Gastrocnemius medialis (tissue), 4 donors: Measurements from ENCODE around the gene RPN2. TPM values are rescaled to one million over a fixed set of nuclear protein-coding genes. Genes with fewer than 3 reads are reported as not detected.
"Not testable (repeated sequence)": the region's sequence is repeated elsewhere in the genome, so short reads cannot be mapped to it uniquely, and the experiment has no call there.

ENCODE experiments used
- ATAC-seq, 2 donors: fragments of 150-250 bp; one replicate each; pipeline ENCODE4 v1.9.1; 2016
- DNase-seq, 2 donors: peaks; one replicate each; pipeline ENCODE4 v3.0.0-alpha.2; 2019
- H3K27ac ChIP-seq, 4 donors: fragments of 200-600 bp; sonication (generic); 1 replicate in 1 of 4; 2 replicates in 3 of 4; pipeline ENCODE4 v1.5.1; 2016 to 2018; ENCODE audit warnings: mild to moderate bottlenecking in 2 of 4, moderate library complexity in 1 of 4
- H3K27me3 ChIP-seq, 3 donors: fragments of 200-600 bp; sonication (generic) in 2 of 3; 1 replicate in 1 of 3; 2 replicates in 2 of 3; pipeline versions ENCODE4 v1.5.1 to v1.6.0; 2016 to 2019; ENCODE audit warnings: mild to moderate bottlenecking in 1 of 3, moderate library complexity in 1 of 3
- H3K36me3 ChIP-seq, 2 donors: fragments of 200-600 bp; sonication (generic) in 1 of 2; one replicate each; pipeline ENCODE4 v1.5.1; 2017 to 2018
- H3K4me1 ChIP-seq, 2 donors: fragments of 200-600 bp; sonication (generic) in 1 of 2; one replicate each; pipeline ENCODE4 v1.5.1; 2016 to 2017; ENCODE audit warnings: mild to moderate bottlenecking in 2 of 2
- H3K4me3 ChIP-seq, 4 donors: fragments of 200-600 bp; sonication (generic) in 3 of 4; 1 replicate in 1 of 4; 2 replicates in 3 of 4; pipeline ENCODE4 v1.5.1; 2016 to 2019; ENCODE audit warnings: mild to moderate bottlenecking in 2 of 4
- H3K9me3 ChIP-seq, 3 donors: fragments of 200-600 bp; sonication (generic) in 2 of 3; 1 replicate in 1 of 3; 2 replicates in 2 of 3; pipeline ENCODE4 v1.5.1; 2016 to 2019
- CTCF ChIP-seq, 5 experiments: fragments of 450-650 bp in 3 of 5; fragments of 200-600 bp in 2 of 5; sonication (generic) in 2 of 5; IDR thresholded peaks in 4 of 5; conservative IDR thresholded peaks in 1 of 5; 1 replicate in 4 of 5; 2 replicates in 1 of 5; pipeline ENCODE4 v1.5.1; 2016 to 2019; ENCODE audit warnings: antibody characterized with exemption in 5 of 5, mild to moderate bottlenecking in 3 of 5, moderate library complexity in 3 of 5
- POLR2A ChIP-seq, 2 donors: fragments of 450-650 bp; IDR thresholded peaks; one replicate each; pipeline ENCODE4 v1.6.1; 2017; ENCODE audit warnings: antibody characterized with exemption in 2 of 2, mild to moderate bottlenecking in 2 of 2, moderate library complexity in 2 of 2
- in situ Hi-C, 4 donors: fragments of 200-750 bp; cut with MboI; loops; one replicate each; pipeline versions ENCODE4 v1.15.0 to v1.8.0; 2017; ENCODE audit warnings: low sequenced_read_pairs in 4 of 4
- intact Hi-C: fragments of 100-400 bp; cut with DNase I; formaldehyde crosslinking; loops from one replicate; pipeline ENCODE4 v1.15.1; 2023; ENCODE audit warnings: low total_unique reads
- total RNA-seq, 4 donors: library from RNA; depleted of rRNA; stranded (reverse); fragments of >200 nt; gene quantifications; one replicate each; pipeline versions ENCODE4 v1.1.0 to v1.2.3, GENCODE V29; 2016

Gene RPN2
- total RNA-seq, 4 donors from 2014 or later, result 85.7 to 132 (median 127) TPM

GRCh38 chr20:37142708-37143107 lies 36.4 kb upstream of the RPN2 start:
- TF ChIP-seq CTCF (IDR thresholded peaks at IDR 0.05 in 4 of 5, conservative IDR thresholded peaks at IDR 0.05 in 1 of 5), result no peak
- TF ChIP-seq POLR2A (IDR thresholded peaks at IDR 0.05), result no peak
- H3K36me3 ChIP-seq, result no peaks in the 10 kb centered on the region
- in situ Hi-C loops, result no loop called here
- intact Hi-C loops, result no loop called here
- no peaks in the 10 kb centered on the region for H3K4me1 ChIP-seq
- ATAC-seq, result no peak
- no peaks in the 10 kb centered on the region for H3K27me3 ChIP-seq
- H3K4me3 ChIP-seq, result no peak overlapping the region
- no peaks in the 10 kb centered on the region for H3K9me3 ChIP-seq
- H3K27ac ChIP-seq, result no peak overlapping the region
- DNase-seq, result no peak

GRCh38 chr20:37144856-37145404 lies 34.2 kb upstream of the RPN2 start:
- in situ Hi-C loops (no loop called here), intact Hi-C loops (no loop called here)
- Histone ChIP-seq H3K36me3 (no peaks in the 10 kb centered on the region), H3K27me3 (no peaks in the 10 kb centered on the region), H3K27ac (no peak overlapping the region), H3K4me1 (no peaks in the 10 kb centered on the region), H3K9me3 (no peaks in the 10 kb centered on the region), H3K4me3 (no peak overlapping the region)
- ATAC-seq (no peak), DNase-seq (no peak)
- TF ChIP-seq CTCF (IDR thresholded peaks at IDR 0.05 in 4 of 5, conservative IDR thresholded peaks at IDR 0.05 in 1 of 5) (no peak), POLR2A (IDR thresholded peaks at IDR 0.05) (no peak)

GRCh38 chr20:37147250-37147649 lies 31.9 kb upstream of the RPN2 start:
- no peak for ATAC-seq
- DNase-seq, result no peak
- in situ Hi-C loops, result no loop called here

GRCh38 chr20:37150864-37151263 lies 28.3 kb upstream of the RPN2 start:
- H3K9me3 ChIP-seq, H3K4me3 ChIP-seq, H3K36me3 ChIP-seq, DNase-seq, intact Hi-C loops, H3K27me3 ChIP-seq, in situ Hi-C loops, H3K27ac ChIP-seq, ATAC-seq, H3K4me1 ChIP-seq: not testable (repeated sequence)

More at GRCh38 chr20:37147250-37147649, 31.9 kb upstream of the RPN2 start:
- TF ChIP-seq POLR2A (IDR thresholded peaks at IDR 0.05) (no peak), CTCF (IDR thresholded peaks at IDR 0.05 in 4 of 5, conservative IDR thresholded peaks at IDR 0.05 in 1 of 5) (no peak)
- H3K4me3 ChIP-seq, result no peak overlapping the region
- no peaks in the 10 kb centered on the region for H3K4me1 ChIP-seq
- H3K27ac ChIP-seq, result no peak overlapping the region
- no peaks in the 10 kb centered on the region for H3K36me3 ChIP-seq
- H3K9me3 ChIP-seq, result no peaks in the 10 kb centered on the region
- intact Hi-C loops, result no loop called here
- H3K27me3 ChIP-seq, result no peaks in the 10 kb centered on the region

- H3K27me3 ChIP-seq, result no peaks in the 10 kb centered on the region
- H3K27ac ChIP-seq, result no peak overlapping the region
- no peak for TF ChIP-seq POLR2A (IDR thresholded peaks at IDR 0.05)
- TF ChIP-seq CTCF (IDR thresholded peaks at IDR 0.05 in 4 of 5, conservative IDR thresholded peaks at IDR 0.05 in 1 of 5), result no peak
- H3K4me3 ChIP-seq, result no peak overlapping the region
- H3K36me3 ChIP-seq, result peaks cover 0 to 4% of the 10 kb centered on the region in 2 donors
- in situ Hi-C loops (no loop called here), intact Hi-C loops (no loop called here)
- DNase-seq (no peak), ATAC-seq (no peak)
- no peaks in the 10 kb centered on the region for H3K4me1 ChIP-seq
- H3K9me3 ChIP-seq, result no peaks in the 10 kb centered on the region
Observed at GRCh38 chr20:37151529-37151928, 27.6 kb upstream of the RPN2 start.
